GDM1 (cell line): ENCODE data around the gene SPOCK1.

ENCODE experiments used
- DNase-seq: peaks from one replicate; lab custom pipeline; 2025; lab: John Stamatoyannopoulos, UW

SPOCK1 gene

DNA sequence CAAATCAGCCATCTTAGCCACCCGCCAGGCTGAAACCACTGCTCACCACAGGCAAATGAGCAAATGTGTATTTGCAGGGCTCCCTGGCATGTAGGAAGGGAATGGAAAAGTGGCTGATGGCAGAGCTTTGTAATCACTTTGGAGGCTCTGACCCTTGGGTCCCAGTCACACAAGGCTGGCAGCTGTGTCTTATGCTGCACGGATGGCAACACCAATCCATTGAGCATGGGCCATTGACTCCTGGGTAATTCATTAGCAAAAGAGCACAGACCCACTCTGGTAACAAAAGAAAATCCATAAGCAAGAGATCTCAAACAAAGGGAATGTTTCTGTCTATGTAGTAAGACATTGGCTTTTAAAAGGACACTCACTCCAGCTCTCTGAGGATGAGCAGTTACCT, 57.6 kb downstream of the SPOCK1 start:
- DNase-seq, result no peak

DNA sequence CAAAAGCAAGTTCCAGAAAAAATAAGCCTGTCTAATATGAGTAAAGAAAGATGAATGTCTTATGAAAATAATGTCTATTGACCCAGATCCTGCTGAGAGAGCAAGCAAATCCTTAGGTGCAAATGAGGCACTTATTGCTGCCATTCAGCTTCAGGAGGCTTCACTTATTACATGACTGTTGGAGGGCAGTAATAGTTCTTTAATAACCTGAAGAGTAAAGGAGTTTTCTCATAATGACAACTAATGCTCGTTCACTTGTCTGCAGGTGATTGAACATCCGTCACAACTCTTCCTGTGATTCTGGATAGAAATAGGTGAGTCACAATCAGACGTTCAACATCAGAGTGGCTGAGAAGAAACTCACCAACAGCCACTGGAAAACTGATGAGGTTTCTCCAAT, 58.3 kb downstream of the SPOCK1 start:
- no peak for DNase-seq

DNA sequence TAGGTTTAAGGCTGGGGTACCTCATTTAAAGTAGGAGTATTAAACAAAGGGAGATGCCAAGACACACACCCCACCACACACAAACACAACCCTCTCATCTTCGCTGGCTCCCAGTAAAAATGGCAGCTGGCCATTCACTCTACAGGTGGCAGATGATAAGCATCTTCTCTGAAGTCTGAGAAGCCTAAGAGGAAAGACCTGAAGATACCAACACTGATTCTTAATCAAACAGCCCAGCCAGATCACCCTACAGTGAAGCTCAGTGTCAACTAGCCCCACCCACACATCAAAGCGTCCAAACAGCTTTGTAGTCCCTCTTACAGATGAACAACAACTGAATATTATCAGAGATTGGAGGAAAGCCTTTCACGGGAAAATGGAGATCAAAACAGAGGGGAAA, 59.5 kb downstream of the SPOCK1 start:
- no peak for DNase-seq

DNA sequence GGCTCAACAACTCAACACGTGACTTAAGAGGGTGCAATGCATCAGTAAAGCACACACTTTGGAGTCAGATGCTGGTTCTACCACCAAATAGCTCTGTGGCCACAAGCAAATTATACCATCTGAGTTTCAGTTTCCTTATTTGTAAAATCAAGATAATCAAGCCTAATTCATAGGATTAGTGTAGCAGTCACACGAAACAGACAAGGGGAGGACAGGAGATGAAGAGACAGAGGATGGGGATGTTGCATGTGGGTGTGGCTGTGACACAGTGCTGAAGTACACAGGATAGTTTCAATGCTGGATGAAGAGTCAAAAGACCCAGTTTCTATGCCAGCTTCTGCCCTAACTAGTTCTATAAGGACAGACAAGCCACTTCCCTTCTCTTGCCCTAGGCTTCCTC, 60.2 kb downstream of the SPOCK1 start:
- DNase-seq, result no peak

DNA sequence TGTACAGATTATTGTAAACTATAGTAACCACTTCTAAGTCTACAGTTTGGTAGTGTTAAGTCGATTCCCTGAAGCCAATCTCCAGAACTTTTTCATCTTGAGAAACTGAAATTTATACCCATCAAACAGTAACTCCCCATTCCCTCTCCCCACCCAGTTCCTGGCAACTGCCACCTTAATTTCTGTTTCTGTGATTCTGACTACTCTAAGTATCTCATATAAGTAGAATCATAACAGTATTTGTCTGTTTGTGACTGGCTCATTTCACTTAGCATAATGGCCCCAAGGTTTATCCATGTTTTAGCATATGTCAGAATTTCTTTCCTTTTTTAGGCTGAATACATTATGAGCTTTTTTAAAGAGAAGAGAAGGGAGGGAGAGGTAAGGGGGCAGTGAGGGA, 61.4 kb downstream of the SPOCK1 start:
- DNase-seq, result no peak

DNA sequence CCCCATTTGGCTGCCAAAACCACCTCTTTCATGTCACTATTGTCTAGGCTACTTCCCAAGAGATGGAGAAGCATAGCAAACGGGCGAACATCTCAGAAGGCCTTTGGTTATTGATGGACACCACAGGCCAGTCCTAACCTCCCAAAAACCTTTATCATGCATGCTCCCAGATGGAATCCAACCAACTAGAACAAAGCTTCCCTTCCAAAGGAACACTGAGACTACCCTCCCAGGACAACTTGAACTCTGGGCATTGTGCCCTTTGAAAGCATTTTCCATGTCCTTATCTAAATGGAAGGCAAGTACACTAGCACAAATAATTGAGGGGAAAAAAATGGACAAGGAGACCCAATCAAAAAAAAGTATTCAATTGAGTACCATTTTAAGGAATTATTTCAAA, 65.6 kb downstream of the SPOCK1 start:
- no peak for DNase-seq

DNA sequence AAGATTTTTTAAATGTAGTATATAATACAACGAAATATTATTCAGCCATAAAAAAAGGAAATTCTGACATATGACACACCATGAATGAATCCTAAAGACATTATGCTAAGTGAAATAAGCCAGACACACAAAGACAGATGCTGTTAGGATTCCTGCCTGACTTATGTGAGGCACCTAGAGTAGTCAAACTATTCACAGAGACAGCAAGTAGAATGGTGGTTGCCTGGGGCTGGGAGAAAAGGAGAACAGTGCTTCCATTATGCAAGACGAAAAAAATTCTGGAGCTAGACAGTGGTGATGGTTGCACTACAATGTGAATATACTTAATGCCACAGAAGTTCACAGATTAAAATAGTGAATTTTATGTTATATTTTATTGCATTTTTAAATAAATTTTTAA, 66.8 kb downstream of the SPOCK1 start:
- DNase-seq, result no peak

DNA sequence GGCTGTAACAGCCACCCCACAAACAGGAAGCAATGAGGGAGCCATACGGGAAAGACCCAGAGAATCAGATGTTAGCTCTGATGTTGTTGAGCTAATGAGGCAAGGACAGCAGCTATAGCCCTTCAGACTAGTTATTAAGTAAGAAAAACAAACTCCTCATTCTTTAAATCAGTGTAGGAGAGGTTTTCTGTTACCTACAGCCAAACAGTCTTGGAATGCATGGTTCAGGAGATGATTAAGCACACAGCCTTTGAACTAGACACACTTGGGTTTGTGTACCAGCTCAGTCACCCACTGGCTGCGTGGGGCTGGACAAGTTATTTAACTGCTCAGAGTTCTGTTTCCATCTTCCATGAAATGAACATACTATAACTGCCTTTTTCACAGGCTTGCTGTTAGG, 68.1 kb downstream of the SPOCK1 start:
- no peak for DNase-seq

DNA sequence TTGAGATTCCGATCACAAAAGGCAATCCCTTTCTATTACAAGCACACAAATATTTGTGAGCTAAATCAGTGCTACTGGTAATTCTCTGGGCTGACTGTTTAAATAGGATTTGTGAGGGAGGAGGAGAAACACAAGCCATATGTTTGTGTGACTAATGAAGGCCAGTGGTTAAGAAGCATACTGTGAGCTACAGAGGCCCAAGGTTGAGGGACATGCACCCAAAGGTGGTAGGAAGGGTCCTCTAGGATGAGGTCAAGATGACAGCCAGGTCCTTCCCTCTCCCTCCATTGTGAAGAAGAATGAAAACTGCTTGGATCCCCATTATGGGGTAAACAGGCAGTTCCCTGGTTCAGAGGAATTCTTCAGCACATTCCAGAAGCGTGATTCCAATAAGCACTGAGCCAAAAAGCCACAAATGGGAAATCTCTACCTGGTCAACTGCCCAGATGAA, 83.9 kb downstream of the SPOCK1 start:
- DNase-seq, result no peak

DNA sequence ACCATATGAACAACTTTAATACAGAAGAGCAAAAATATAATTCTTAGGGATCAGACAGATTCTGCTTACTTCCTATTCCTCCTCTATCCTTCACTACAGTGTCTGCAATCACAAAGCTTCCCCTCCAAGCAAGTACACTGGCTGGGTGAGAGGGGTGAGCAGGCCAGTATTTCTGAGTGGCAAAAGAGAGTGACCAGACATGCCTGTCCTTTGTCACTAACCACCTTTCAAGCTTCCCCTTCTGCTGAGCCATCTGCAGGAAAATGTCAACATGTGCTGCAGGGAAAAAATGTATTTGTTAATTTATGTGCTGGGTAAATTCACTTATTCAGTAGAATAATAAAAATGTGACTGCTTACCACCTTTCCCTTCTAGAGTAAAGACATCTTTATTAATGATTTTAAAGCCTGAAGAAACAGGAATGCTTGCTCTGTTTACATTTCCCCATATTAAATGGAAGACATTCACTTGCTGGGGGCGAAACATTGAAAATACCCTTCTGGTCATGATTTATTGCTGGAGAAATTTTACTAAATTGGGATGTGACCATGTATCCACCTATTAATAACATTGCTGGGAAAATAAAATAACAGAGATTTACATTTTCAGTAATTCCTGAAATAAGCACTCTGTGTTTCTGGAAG, 84.9 kb downstream of the SPOCK1 start:
- DNase-seq, result no peak

DNA sequence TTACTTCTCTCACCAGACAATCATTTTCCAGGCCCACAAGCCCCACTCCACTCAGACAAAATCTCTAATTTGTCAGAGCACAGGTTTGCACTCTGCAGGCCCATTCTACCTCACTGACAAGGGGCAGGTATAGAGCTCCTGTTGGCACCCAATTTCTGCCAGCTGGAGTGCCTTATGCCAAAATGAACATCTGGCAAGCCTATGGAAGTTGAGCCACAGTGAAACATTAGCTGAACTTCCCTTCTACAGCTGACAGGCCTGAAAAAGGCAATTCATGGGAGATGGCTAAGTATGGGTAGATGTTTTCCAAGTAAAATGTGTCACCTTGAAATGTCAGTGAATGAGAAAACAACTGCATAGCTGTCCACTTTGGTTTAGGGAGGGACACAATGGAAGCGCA, 87.0 kb downstream of the SPOCK1 start:
- no peak for DNase-seq

DNA sequence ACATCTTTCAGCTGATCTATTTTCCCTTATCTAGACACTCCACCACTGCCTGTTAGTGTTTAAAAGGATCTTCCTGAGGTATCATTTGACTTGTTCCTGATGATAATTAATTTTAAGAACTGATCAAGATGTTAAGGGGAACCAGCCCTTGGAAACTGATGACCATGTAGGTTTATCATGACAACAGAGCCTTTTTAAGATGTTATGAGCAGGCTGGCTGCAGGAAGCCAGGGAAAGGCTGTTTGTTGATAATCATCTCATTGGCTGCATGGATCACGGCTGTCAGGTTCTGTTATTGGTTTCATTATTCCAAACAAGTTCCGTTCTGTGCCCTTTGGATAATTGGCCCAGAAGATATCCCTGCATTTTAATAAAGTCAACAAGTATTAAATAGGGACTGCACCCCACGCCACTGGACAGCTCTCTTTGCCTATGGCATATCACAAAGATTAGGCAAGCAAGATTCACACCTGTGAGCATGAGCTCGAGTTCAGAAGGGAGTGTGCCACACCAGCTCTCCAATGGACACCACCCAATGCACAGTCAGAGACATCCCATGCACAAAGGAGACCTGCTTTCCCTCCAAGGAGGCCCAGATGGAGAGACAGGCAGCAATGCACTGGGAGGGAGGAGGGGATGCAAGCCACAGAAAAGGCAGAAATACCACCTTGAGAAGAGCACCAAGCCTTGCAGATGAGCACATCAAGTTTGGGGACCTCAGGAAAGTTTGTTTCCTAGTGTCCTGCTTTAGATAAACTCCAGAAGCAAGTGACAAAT, 88.7 kb downstream of the SPOCK1 start:
- no peak for DNase-seq

DNA sequence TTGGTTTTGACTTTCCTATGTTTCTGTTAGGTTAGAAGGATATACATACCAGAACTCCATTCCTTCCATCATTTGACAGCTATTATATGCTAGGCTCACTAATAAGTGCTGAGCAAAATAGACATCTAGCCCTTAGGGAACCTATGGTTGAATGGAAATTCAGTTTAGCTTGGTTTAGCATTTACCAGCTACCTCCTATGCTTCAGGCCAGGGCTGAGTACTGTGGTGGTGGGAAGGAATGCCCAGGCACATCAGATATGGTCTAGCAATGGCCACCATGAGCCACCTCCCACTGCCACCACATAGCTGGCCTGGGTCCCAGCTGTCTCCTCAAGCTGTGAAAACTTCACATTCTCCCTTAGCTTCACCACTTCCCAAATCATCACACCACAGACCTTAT, 89.4 kb downstream of the SPOCK1 start:
- DNase-seq, result no peak

DNA sequence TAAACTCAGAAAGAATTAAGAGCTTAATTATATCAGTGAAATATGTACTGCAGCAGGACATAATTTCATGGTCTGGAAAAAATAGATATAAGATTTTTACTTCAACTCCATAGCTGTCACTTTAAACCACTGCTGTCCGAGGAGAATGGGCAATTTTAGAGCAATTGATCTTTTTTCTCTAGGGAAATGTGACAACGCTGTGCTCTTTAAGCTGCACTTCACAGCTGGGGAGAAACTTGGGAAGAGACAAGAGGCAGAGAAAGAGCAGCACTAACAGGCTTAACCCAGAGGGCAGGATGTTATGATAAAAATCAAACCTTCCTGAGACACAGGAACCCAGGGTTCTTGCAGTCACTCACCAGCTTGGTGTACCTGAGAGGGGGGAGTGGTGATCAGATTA, 92.0 kb downstream of the SPOCK1 start:
- no peak for DNase-seq

DNA sequence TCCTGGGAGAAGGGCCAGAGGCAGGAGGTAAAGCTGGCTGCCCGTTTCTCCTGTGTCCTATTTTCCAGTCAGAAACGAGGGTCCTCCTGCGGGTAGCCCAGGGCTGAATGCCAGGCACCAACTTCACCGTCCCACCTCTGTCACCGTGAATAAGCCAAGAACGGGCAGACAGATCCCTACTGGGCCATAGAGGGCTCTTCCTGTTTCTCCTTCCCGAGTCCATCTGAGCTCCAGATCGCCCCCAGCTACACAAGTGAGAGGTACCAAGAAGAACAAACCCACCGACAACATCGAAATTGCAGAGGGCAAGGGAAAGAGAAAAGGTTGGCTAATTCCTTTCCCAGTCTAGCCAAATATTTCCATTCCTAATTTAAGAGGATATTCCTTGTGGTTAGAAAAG, 93.7 kb downstream of the SPOCK1 start:
- no peak for DNase-seq

DNA sequence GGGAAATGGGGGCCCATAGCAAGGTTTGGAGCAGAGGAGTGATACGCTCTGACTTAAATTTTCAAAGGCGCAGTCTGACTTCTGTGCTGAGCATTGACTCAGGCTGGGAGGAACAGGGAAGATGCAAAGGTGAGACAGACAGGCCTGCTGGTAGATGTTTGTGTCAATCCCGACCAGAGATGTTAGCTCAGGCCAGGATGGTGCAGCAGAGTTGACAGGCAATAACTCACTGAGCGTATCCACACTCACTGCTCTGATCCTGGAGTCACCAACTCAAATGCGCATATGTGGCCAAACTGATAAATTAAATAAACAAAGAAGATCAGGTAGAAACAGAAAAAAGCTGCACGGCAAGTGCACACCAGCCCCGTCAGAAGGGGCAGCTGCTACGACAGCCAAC, 95.3 kb downstream of the SPOCK1 start:
- DNase-seq, result no peak

DNA sequence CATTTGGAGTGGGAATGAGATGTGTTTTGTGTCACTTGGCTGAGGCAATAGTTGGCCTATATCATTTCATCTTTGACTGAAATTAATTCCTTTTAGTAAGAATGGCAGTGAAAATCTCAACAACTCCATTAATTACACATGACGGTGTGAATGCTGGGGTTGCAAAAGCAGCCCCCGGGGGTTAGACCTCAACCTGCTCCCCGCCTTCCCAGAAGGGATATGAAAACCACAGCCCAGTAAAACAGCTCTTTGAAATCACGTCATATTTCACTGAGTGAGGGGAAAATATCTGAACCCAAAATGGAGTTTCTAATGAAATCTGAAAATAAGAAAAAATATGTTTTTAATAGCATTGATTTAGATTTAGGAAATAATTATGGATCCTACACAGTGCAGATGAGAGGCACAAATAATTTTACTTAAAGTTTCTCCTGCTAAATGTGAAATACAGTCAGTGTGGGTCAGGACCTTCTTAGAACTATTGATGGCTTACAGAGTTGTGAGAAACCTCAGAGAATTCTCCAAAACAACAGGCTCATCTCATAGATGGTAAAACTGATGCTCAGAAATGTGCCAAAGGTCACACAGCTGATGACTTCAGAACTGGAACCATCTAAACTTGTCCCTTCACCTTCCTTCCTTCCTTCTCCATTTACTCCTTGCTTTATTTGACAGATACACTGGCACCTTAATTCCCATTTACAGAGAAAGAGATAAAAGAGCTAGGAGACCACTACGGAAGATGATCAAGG, 96.5 kb downstream of the SPOCK1 start:
- DNase-seq, result no peak

DNA sequence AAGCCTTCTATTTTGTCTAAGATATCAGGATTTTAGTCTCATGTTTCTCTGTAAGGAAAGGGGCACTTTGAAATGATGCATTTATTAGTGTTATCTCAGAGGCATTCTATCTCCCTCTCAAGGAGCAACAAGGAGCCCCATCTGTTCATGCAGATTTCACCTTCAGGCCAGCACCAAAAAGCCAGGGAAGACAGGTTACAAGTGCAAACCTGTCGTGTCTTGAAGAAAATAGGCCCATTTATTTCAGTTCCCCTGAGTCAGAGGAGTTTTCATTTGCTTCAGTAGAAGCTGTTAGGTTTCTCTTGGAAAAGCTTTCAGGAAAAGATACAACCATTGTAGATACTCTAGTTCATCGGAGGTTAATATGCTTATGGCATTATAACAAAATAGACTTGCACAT, 97.2 kb downstream of the SPOCK1 start:
- no peak for DNase-seq

DNA sequence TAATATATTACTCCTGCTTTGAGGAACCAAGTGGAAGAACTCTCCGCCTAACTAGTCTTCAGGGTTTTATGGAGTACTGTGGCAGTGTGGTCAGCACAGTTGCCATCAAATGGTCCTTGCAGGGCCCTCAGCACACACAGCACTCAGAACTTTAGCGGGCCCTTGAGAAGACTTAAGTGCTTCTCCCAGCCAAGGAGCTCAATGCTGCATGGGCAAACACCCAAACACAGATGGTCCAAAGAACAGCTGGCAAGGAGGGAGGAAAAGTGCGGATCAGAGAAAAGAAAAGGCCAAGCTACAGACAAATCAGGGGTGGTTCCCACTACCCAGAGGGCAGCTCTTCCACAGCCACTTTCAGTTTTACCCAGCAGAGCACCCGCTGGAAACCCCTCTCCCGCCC, 98.6 kb downstream of the SPOCK1 start:
- no peak for DNase-seq

DNA sequence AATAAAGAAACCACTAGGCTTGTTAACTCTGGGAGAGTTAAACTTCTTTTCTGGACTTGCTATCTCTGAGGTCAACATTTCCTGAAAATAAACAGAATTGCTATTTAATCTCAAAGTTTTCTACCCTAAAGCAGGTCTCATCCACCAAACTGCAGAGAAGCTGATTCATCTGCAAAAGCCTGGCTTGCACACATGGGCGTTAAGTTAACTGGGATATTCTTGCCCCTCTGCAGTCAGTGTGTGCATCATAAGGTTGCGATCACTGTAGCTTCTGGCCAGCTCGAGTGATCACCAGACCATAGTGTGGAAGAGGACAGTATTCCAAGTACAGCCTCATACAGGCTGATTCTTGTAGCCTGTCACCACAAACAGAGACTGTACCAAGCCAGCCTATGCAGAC, 99.2 kb downstream of the SPOCK1 start:
- DNase-seq, result no peak

DNA sequence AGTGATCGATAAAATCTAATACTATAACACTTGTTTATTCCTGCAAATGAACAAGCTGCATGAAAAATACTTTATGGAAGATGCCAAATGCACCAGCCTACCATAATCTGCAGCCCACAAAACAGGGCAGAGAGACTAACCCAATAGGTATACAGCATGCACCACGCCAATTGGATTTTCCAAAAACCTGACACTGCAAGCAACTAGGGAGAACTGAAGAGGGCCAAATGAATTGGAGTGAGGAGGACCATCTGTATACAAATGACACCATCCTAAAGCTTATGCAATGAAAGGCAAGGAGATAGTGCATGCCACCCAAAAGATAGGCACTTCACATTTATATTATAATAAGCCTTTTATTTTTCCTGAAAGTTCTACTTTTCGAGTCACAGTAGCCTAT, 100.4 kb downstream of the SPOCK1 start:
- DNase-seq, result no peak

DNA sequence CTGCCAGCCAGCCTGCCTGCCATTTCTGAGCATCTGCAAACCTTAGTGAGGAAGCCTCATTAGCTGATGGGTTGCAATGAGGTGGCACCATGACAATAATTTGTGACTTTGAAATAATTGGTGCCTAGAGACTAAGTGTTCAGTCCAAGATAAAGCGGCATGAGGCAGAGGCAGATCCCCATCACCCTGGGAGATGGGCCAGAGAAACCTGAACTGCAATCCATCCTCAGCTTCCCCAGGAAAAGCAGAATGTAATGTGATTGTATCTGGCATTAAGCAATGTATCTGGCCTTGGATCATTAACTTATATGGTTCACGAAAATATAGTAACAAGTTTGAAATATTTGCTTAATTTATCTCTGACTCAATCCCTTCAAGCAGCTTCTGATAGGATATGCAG, 101.0 kb downstream of the SPOCK1 start:
- DNase-seq, result no peak
